ENCODE data around the gene PRR30.

- TF ChIP-seq CTCF (IDR thresholded peaks at IDR 0.05) (no peak), POLR2A (IDR thresholded peaks at IDR 0.05) (no peak)
These were observed 3.7 kb downstream of the PRR30 start for GRCh38 chr2:27135478-27135955.

Measured in right lobe of liver (tissue), 4 donors.